ENCODE results near the gene KCTD10. TPM values are rescaled to one million over a fixed set of nuclear protein-coding genes. Genes with fewer than 3 reads are reported as not detected.
"Not testable (repeated sequence)": the region's sequence is repeated elsewhere in the genome, so short reads cannot be mapped to it uniquely, and the experiment has no call there.

The KCTD10 gene
- total RNA-seq, 1 donor = 36.9 TPM

GRCh38 chr12:109450980-109451379, 26.1 kb downstream of the KCTD10 start:
- no peak for DNase-seq (ENCODE audit: low read depth in 2 of 3, low spot score in 2 of 3)

- no peak for DNase-seq (ENCODE audit: low read depth in 2 of 3, low spot score in 2 of 3)
These were observed 27.1 kb downstream of the KCTD10 start for GRCh38 chr12:109449845-109450532.

GRCh38 chr12:109448707-109449390, 28.3 kb downstream of the KCTD10 start:
- no peak for DNase-seq (ENCODE audit: low read depth in 2 of 3, low spot score in 2 of 3)

GRCh38 chr12:109448272-109448671, 28.8 kb downstream of the KCTD10 start:
- no peak for DNase-seq (ENCODE audit: low read depth in 2 of 3, low spot score in 2 of 3)

GRCh38 chr12:109447482-109447881, 29.6 kb downstream of the KCTD10 start:
- DNase-seq (ENCODE audit: low read depth in 2 of 3, low spot score in 2 of 3) = no peak

GRCh38 chr12:109446869-109447268, 30.2 kb downstream of the KCTD10 start:
- DNase-seq (ENCODE audit: low read depth in 2 of 3, low spot score in 2 of 3) = no peak

GRCh38 chr12:109445191-109445609, 31.9 kb downstream of the KCTD10 start:
- no peak for DNase-seq (ENCODE audit: low read depth in 2 of 3, low spot score in 2 of 3)

- no peak for DNase-seq (ENCODE audit: low read depth in 2 of 3, low spot score in 2 of 3)
These were observed 32.8 kb downstream of the KCTD10 start for GRCh38 chr12:109444259-109444658.

GRCh38 chr12:109443794-109444193, 33.3 kb downstream of the KCTD10 start:
- no peak for DNase-seq (ENCODE audit: low read depth in 2 of 3, low spot score in 2 of 3)

- no peak for DNase-seq (ENCODE audit: low read depth in 2 of 3, low spot score in 2 of 3)
These were observed 36.1 kb downstream of the KCTD10 start for GRCh38 chr12:109440851-109441490.

GRCh38 chr12:109439951-109440350, 37.1 kb downstream of the KCTD10 start:
- not testable (repeated sequence) for DNase-seq (ENCODE audit: low read depth in 2 of 3, low spot score in 2 of 3)

- DNase-seq (ENCODE audit: low read depth in 2 of 3, low spot score in 2 of 3) = no peak
These were observed 37.9 kb downstream of the KCTD10 start for GRCh38 chr12:109439181-109439580.

- no peak for DNase-seq (ENCODE audit: low read depth in 2 of 3, low spot score in 2 of 3)
These were observed 40.9 kb downstream of the KCTD10 start for GRCh38 chr12:109436188-109436560.

GRCh38 chr12:109435428-109436187, 41.5 kb downstream of the KCTD10 start:
- no peak for DNase-seq (ENCODE audit: low read depth in 2 of 3, low spot score in 2 of 3)

- DNase-seq (ENCODE audit: low read depth in 2 of 3, low spot score in 2 of 3) = no peak
These were observed 42.5 kb downstream of the KCTD10 start for GRCh38 chr12:109434582-109434981.

GRCh38 chr12:109433618-109434017, 43.5 kb downstream of the KCTD10 start:
- no peak for DNase-seq (ENCODE audit: low read depth in 2 of 3, low spot score in 2 of 3)

- peak; percentile 37 to 79 (median 68) for DNase-seq (ENCODE audit: low read depth in 2 of 3, low spot score in 2 of 3)
These were observed 44.2 kb downstream of the KCTD10 start for GRCh38 chr12:109432842-109433304.

- DNase-seq (ENCODE audit: low read depth in 2 of 3, low spot score in 2 of 3) = no peak
These were observed 44.7 kb downstream of the KCTD10 start for GRCh38 chr12:109432431-109432830.

- no peak for DNase-seq (ENCODE audit: low read depth in 2 of 3, low spot score in 2 of 3)
These were observed 46.9 kb downstream of the KCTD10 start for GRCh38 chr12:109430244-109430643.

GRCh38 chr12:109428804-109429203, 48.3 kb downstream of the KCTD10 start:
- not testable (repeated sequence) for DNase-seq (ENCODE audit: low read depth in 2 of 3, low spot score in 2 of 3)

- DNase-seq (ENCODE audit: low read depth in 2 of 3, low spot score in 2 of 3) = peak; percentile 62 to 83 (median 74)
These were observed 49.0 kb downstream of the KCTD10 start for GRCh38 chr12:109428037-109428629.
